H1 (cell line): ENCODE data around the gene CTNNBL1. TPM values are rescaled to one million over a fixed set of nuclear protein-coding genes. Genes with fewer than 3 reads are reported as not detected.

Source experiments
- CTCF ChIA-PET: fragments of 300-600 bp; sonication (Branson Sonifier 250); formaldehyde crosslinking; loops from one replicate; lab custom pipeline; 2021; ENCODE audit not compliant: partially characterized antibody; lab: Charles Lee
- POLR2A ChIA-PET: fragments of 300-600 bp; sonication (Branson Sonifier 250); formaldehyde crosslinking; loops from one replicate; lab custom pipeline; 2021; ENCODE audit warnings: inconsistent platforms; ENCODE audit not compliant: partially characterized antibody; lab: Charles Lee
- DNase-seq, 2 experiments: peaks; one replicate each; pipeline versions ENCODE4 v3.0.0 to v3.0.0-alpha.2; 2010 to 2022; ENCODE audit warnings: low spot score in 2 of 2, low read depth in 1 of 2, mixed read lengths in 1 of 2
- FAIRE-seq: peaks from 2 replicates; lab custom pipeline; 2011; peaks lifted over from hg19 to GRCh38; lab: Jason Lieb, UNC
- H2AFZ ChIP-seq: 2 replicates; pipeline ENCODE4 v1.8.1; 2012; ENCODE audit warnings: low read length, inconsistent platforms
- H2AK5ac ChIP-seq: 2 replicates; pipeline ENCODE4 v1.6.1; 2013; ENCODE audit warnings: low read depth, low read length
- H2BK120ac ChIP-seq: replicated peaks from 2 replicates; pipeline ENCODE3; 2013; ENCODE audit warnings: low read depth, low read length, inconsistent platforms
- H2BK12ac ChIP-seq: 2 replicates; pipeline ENCODE4 v1.6.1; 2013; ENCODE audit warnings: low read depth, low read length
- H2BK15ac ChIP-seq: 2 replicates; pipeline ENCODE4 v1.6.1; 2013; ENCODE audit warnings: low read length
- H2BK20ac ChIP-seq: 2 replicates; pipeline ENCODE4 v1.6.1; 2013; ENCODE audit warnings: low read length
- H2BK5ac ChIP-seq: 2 replicates; pipeline ENCODE4 v1.6.1; 2013; ENCODE audit warnings: low read depth, low read length
- H3K14ac ChIP-seq: 2 replicates; pipeline ENCODE4 v1.6.1; 2013; ENCODE audit warnings: inconsistent platforms; ENCODE audit not compliant: insufficient read length
- H3K18ac ChIP-seq: 2 replicates; pipeline ENCODE4 v1.6.1; 2013; ENCODE audit warnings: low read length; ENCODE audit errors: extremely low read depth
- H3K23ac ChIP-seq: 2 replicates; pipeline ENCODE4 v1.6.1; 2013; ENCODE audit warnings: inconsistent platforms; ENCODE audit not compliant: insufficient read length
- H3K23me2 ChIP-seq: 2 replicates; pipeline ENCODE4 v1.6.1; 2013; ENCODE audit warnings: low read depth, low read length
- H3K27ac ChIP-seq: 2 replicates; pipeline ENCODE4 v1.6.1; 2011; ENCODE audit warnings: low read depth, low read length, inconsistent platforms
- H3K27me3 ChIP-seq, 4 experiments: replicated peaks in 1 of 4; 1 replicate in 1 of 4; 2 replicates in 3 of 4; pipeline versions ENCODE4 v1.6.1 to v1.8.1; 2011 to 2013; ENCODE audit warnings: low read length in 3 of 4, mild to moderate bottlenecking in 3 of 4, inconsistent platforms in 2 of 4, mixed read lengths in 2 of 4, moderate library complexity in 1 of 4; ENCODE audit not compliant: control insufficient read depth in 3 of 4, insufficient read depth in 3 of 4; ENCODE audit errors: extremely low read depth in 1 of 4
- H3K36me3 ChIP-seq, 4 experiments: 2 replicates each; pipeline versions ENCODE4 v1.6.1 to v1.8.1; 2011 to 2013; ENCODE audit warnings: mild to moderate bottlenecking in 4 of 4, low read length in 3 of 4, moderate library complexity in 2 of 4, control low read depth in 1 of 4, inconsistent platforms in 1 of 4; ENCODE audit not compliant: insufficient read depth in 4 of 4, control insufficient read depth in 2 of 4
- H3K4ac ChIP-seq: replicated peaks from 2 replicates; pipeline ENCODE3; 2013; ENCODE audit warnings: low read length, low read depth, mixed read lengths, inconsistent platforms; ENCODE audit not compliant: insufficient read length
- H3K4me1 ChIP-seq, 4 experiments: replicated peaks in 1 of 4; 1 replicate in 1 of 4; 2 replicates in 3 of 4; pipeline versions ENCODE4 v1.6.1 to v1.8.1; 2011 to 2013; ENCODE audit warnings: low read length in 3 of 4, inconsistent platforms in 2 of 4, mixed read lengths in 1 of 4; ENCODE audit not compliant: insufficient read depth in 4 of 4, control insufficient read depth in 3 of 4
- H3K4me2 ChIP-seq, 2 experiments: 2 replicates each; pipeline versions ENCODE4 v1.6.1 to v1.8.1; 2011 to 2013; ENCODE audit warnings: low read depth in 2 of 2, low read length in 2 of 2, control low read depth in 1 of 2, inconsistent platforms in 1 of 2, mild to moderate bottlenecking in 1 of 2; ENCODE audit not compliant: insufficient read depth in 1 of 2
- H3K4me3 ChIP-seq, 4 experiments: fragments of 200-600, 300-600 bp in 1 of 4; sonication (generic), shearing (Covaris generic), sonication (Bioruptor Twin) in 1 of 4; 2 replicates each; pipeline versions ENCODE4 v1.5.1 to v1.8.1; 2011 to 2016; ENCODE audit warnings: low read length in 4 of 4, low read depth in 3 of 4, control low read depth in 2 of 4, inconsistent platforms in 2 of 4, mild to moderate bottlenecking in 2 of 4, mixed read lengths in 1 of 4, moderate library complexity in 1 of 4; ENCODE audit not compliant: insufficient read depth in 2 of 4; ENCODE audit errors: extremely low read depth in 1 of 4
- H3K56ac ChIP-seq: replicated peaks from 2 replicates; pipeline ENCODE3; 2013; ENCODE audit warnings: low read depth, mild to moderate bottlenecking, mixed read lengths, low read length, inconsistent platforms; ENCODE audit not compliant: insufficient read length
- H3K79me1 ChIP-seq: 2 replicates; pipeline ENCODE4 v1.6.1; 2013; ENCODE audit warnings: low read depth, low read length, control low read depth
- H3K79me2 ChIP-seq, 2 experiments: 2 replicates each; pipeline versions ENCODE4 v1.6.1 to v1.8.1; 2012 to 2013; ENCODE audit warnings: low read length in 2 of 2, mild to moderate bottlenecking in 2 of 2, inconsistent platforms in 1 of 2; ENCODE audit not compliant: insufficient read depth in 2 of 2, control insufficient read depth in 1 of 2
- H3K9ac ChIP-seq, 4 experiments: replicated peaks in 1 of 4; 1 replicate in 1 of 4; 2 replicates in 3 of 4; pipeline versions ENCODE4 v1.6.1 to v1.8.1; 2011 to 2013; ENCODE audit warnings: low read depth in 3 of 4, low read length in 3 of 4, control low read depth in 2 of 4, mild to moderate bottlenecking in 2 of 4, moderate library complexity in 2 of 4, inconsistent platforms in 1 of 4; ENCODE audit errors: extremely low read depth in 1 of 4
- H3K9me3 ChIP-seq, 2 experiments: 2 replicates each; pipeline versions ENCODE4 v1.6.1 to v1.8.1; 2012 to 2013; ENCODE audit warnings: mild to moderate bottlenecking in 2 of 2, moderate library complexity in 2 of 2, control low read depth in 1 of 2, inconsistent platforms in 1 of 2, low read depth in 1 of 2, low read length in 1 of 2, mixed read lengths in 1 of 2; ENCODE audit not compliant: insufficient read depth in 2 of 2
- H4K20me1 ChIP-seq, 2 experiments: replicated peaks in 1 of 2; 2 replicates each; pipeline versions ENCODE3 to v1.8.1; 2011 to 2013; ENCODE audit warnings: inconsistent platforms in 2 of 2, low read length in 2 of 2, mild to moderate bottlenecking in 1 of 2; ENCODE audit not compliant: insufficient read depth in 2 of 2, control insufficient read depth in 1 of 2
- H4K5ac ChIP-seq: 2 replicates; pipeline ENCODE4 v1.6.1; 2013; ENCODE audit warnings: low read length, low read depth, mixed read lengths, inconsistent platforms; ENCODE audit not compliant: insufficient read length
- H4K8ac ChIP-seq: 2 replicates; pipeline ENCODE4 v1.8.0; 2013; ENCODE audit warnings: mild to moderate bottlenecking, moderate library complexity, low read length, inconsistent platforms; ENCODE audit not compliant: insufficient read depth; ENCODE audit errors: extremely low read depth
- H4K91ac ChIP-seq: replicated peaks from 2 replicates; pipeline ENCODE3; 2013; ENCODE audit warnings: low read length, mixed read lengths, inconsistent platforms; ENCODE audit not compliant: insufficient read length
- TAF1 ChIP-seq: IDR thresholded peaks from 2 replicates; pipeline ENCODE4 v1.6.1; 2011; ENCODE audit warnings: mild to moderate bottlenecking, low read depth, low read length
- WGBS, 2 experiments: shearing (Covaris generic) in 1 of 2; methylation state at CpG; one replicate each; pipeline versions ENCODE4 v1.1.6 to v1.1.7; 2013 to 2015; ENCODE audit warnings: low lambda C conversion rate in 2 of 2, mixed read lengths in 2 of 2, inconsistent platforms in 1 of 2, low coverage in 1 of 2, missing lambda C conversion rate in 1 of 2; ENCODE audit not compliant: insufficient replicate concordance in 2 of 2, insufficient coverage in 1 of 2, insufficient read length in 1 of 2; ENCODE audit errors: extremely low coverage in 1 of 2, missing lambda C conversion rate in 1 of 2; 5-methylcytosine and 5-hydroxymethylcytosine counted together
- polyA plus RNA-seq, 7 experiments: library from polyadenylated mRNA; depleted of rRNA in 3 of 7; stranded (reverse) in 5 of 7; unstranded in 2 of 7; fragments of >200 nt in 5 of 7; fragments of 200-250 nt in 2 of 7; gene quantifications; 1 replicate in 5 of 7; 2 replicates in 1 of 7; 4 replicates in 1 of 7; pipeline versions ENCODE4 v1.2.1 to v1.2.3, GENCODE V29; 2011 to 2013; ENCODE audit warnings: missing spikeins in 2 of 7, mixed read lengths in 2 of 7
- total RNA-seq: library from RNA; stranded (reverse); fragmentation: NEBNext Ultra II Directional; extraction: Animal tissue kit (Norgen Biotek cat#: 25700); gene quantifications from 2 replicates; pipeline ENCODE4 v1.2.1, GENCODE V29; 2021

The CTNNBL1 gene
- total and polyA plus RNA-seq, 2 of the 8 experiments (the other 6 are each of a cell fraction or from before 2014, with no cell fraction given) = 19.6 to 81.6 TPM

GRCh38 chr20:37749620-37750403 lies 56.0 kb downstream of the CTNNBL1 start:
- Histone ChIP-seq H4K20me1 (no peaks in the 10 kb centered on the region), H3K14ac (no peak overlapping the region), H3K18ac (no peak overlapping the region), H3K27me3 (no peaks in the 10 kb centered on the region), H2BK15ac (no peak overlapping the region), H3K36me3 (peaks cover 0 to 6% (median 4%) of the 10 kb centered on the region in 4 experiments; a peak in 6 of 8 replicates), H3K4me3 (no peak overlapping the region), H2BK12ac (no peak overlapping the region), H3K4ac (no peak overlapping the region), H3K4me1 (peaks cover 2 to 6% (median 4%) of the 10 kb centered on the region in 4 experiments; a peak in 3 of 7 replicates), H3K9ac (no peak overlapping the region), H2AFZ (no peak overlapping the region), H3K79me2 (no peaks in the 10 kb centered on the region), H4K8ac (no peak overlapping the region), H3K56ac (no peak overlapping the region), H2AK5ac (no peak overlapping the region), H3K23me2 (no peaks in the 10 kb centered on the region), H3K4me2 (no peak overlapping the region), H3K27ac (no peak overlapping the region), H3K79me1 (peaks cover 3% of the 10 kb centered on the region; the same call in 1 of the 2 replicates), H4K91ac (no peak overlapping the region), H3K23ac (no peak overlapping the region), H2BK20ac (no peak overlapping the region), H2BK120ac (no peak overlapping the region), H3K9me3 (no peaks in the 10 kb centered on the region), H2BK5ac (no peak overlapping the region), H4K5ac (no peak overlapping the region)
- DNase-seq = no peak
- no peak for TF ChIP-seq TAF1
- no peak for FAIRE-seq
- CTCF ChIA-PET = interaction anchor here (1.0 to 1.3 kb wide), 4 partner anchors 9 to 185 kb away, joined by 3 to 6 read pairs (median 4); no protein-coding TSS in a partner anchor
- WGBS, 2 experiments = 85% methylated on average over 8 of the region's 8 CpGs; no CpG with 5 or more reads in 1 of the 2 experiments
- POLR2A ChIA-PET = no interaction called here
